Epithelial cell of esophagus (primary cell): ENCODE results near the gene RPE65.
"Not testable (repeated sequence)": the region's sequence is repeated elsewhere in the genome, so short reads cannot be mapped to it uniquely, and the experiment has no call there.

ENCODE experiments used
- DNase-seq: peaks from one replicate; pipeline ENCODE4 v3.0.0; 2010; ENCODE audit warnings: low read depth
- H3K4me3 ChIP-seq: 2 replicates; pipeline ENCODE4 v1.5.1; 2011; ENCODE audit warnings: mild to moderate bottlenecking, low read length, control low read depth
- CTCF ChIP-seq: IDR thresholded peaks from 2 replicates; pipeline ENCODE4 v1.5.1; 2011; ENCODE audit warnings: low read depth, mild to moderate bottlenecking, low read length, control low read depth, inconsistent platforms; ENCODE audit not compliant: insufficient read depth; ENCODE audit errors: missing control alignments

RPE65 gene

GRCh38 chr1:68401506-68401905 is 48.2 kb downstream of the RPE65 start:
- DNase-seq, result peak; percentile 39
- TF ChIP-seq CTCF, result no peak
- no peak overlapping the region for H3K4me3 ChIP-seq

GRCh38 chr1:68395575-68395974 is 54.2 kb downstream of the RPE65 start:
- not testable (repeated sequence) for H3K4me3 ChIP-seq, DNase-seq

- H3K4me3 ChIP-seq, DNase-seq: not testable (repeated sequence)
These were observed 57.3 kb downstream of the RPE65 start for GRCh38 chr1:68392474-68392873.

DNA sequence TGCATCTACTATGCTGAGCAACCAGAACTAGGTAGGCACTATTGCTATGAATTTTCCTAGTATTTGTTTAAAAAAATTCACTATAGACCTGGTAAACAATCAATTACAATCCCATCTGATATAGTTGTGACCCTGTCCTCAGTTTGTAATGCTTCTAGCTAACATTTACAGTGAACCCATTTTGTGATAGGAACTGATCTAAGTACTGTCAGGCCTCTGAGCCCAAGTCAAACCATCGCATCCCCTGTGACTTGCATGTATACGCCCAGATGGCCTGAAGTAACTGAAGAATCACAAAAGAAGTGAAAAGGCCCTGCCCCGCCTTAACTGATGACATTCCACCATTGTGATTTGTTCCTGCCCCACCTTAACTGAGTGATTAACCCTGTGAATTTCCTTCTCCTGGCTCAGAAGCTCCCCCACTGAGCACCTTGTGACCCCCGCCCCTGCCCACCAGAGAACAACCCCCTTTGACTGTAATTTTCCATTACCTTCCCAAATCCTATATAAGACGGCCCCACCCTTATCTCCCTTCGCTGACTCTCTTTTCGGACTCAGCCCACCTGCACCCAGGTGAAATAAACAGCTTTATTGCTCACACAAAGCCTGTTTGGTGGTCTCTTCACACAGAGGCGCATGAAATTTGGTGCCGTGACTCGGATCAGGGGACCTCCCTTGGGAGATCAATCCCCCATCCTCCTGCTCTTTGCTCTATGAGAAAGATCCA is 63.8 kb downstream of the RPE65 start:
- H3K4me3 ChIP-seq, result not testable (repeated sequence)

DNA sequence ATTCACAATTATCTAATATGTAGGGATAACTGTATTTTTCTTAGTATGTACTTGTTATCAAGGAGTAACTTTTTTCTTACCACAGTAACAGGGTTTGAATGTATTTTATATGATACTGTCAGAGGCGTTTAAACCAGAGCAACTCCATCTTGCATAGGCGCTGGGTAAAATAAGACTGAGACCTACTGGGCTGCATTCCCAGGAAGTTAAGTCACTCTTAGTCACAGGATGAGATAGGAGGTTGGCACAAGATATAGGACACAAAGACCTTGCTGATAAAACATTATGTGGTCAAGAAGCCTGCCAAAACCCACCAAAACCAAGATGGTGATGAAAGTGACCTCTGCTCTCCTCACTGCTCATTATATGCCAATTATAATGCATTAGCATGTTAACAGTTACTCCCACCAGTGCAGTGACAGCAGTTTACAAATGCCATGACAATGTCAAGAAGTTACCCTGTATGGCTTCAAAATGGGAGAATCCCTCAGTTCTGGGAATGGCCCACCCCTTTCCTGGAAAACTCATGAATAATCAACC is 64.8 kb downstream of the RPE65 start:
- no peak overlapping the region for H3K4me3 ChIP-seq
- TF ChIP-seq CTCF, result no peak
- DNase-seq, result peak; percentile 81

More for the DNA sequence above, 63.8 kb downstream of the RPE65 start:
- peak; percentile 43 for DNase-seq

GRCh38 chr1:68384321-68384813 is 65.4 kb downstream of the RPE65 start:
- TF ChIP-seq CTCF, result peak; percentile 40
- H3K4me3 ChIP-seq, result no peak overlapping the region
- DNase-seq, result peak; percentile 98

DNA sequence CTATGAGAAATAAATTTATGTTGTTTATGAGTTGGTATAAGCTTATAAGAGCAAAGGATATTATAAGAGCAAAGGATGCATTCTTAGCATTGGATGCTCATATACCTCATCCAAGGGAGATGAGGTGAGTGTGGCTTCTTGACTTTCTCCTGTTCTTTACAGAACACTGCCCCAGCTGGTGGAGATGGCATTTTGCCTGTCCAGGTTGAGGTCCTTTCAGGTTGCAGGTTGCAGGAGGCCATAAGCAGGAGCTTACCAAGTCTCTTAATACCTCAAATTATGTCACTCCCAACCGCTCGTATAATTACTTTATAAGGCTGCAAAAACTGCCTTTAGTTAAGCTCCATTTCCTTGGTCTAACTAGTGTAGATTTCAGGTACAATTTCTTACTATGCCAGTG is 66.7 kb downstream of the RPE65 start:
- no peak for TF ChIP-seq CTCF
- H3K4me3 ChIP-seq, result no peak overlapping the region
- no peak for DNase-seq

GRCh38 chr1:68379085-68379478 is 70.7 kb downstream of the RPE65 start:
- H3K4me3 ChIP-seq, result no peak overlapping the region
- TF ChIP-seq CTCF, result no peak
- DNase-seq, result peak; percentile 42
